NCI-H146 treated with DMSO at 0.1 percent for 48 hours (cell line): ENCODE data around the gene TRAF5.

ENCODE experiments used
- DNase-seq: peaks from one replicate; lab custom pipeline; 2025; ENCODE audit not compliant: unreplicated experiment; lab: John Stamatoyannopoulos, UW

TRAF5 gene

DNA sequence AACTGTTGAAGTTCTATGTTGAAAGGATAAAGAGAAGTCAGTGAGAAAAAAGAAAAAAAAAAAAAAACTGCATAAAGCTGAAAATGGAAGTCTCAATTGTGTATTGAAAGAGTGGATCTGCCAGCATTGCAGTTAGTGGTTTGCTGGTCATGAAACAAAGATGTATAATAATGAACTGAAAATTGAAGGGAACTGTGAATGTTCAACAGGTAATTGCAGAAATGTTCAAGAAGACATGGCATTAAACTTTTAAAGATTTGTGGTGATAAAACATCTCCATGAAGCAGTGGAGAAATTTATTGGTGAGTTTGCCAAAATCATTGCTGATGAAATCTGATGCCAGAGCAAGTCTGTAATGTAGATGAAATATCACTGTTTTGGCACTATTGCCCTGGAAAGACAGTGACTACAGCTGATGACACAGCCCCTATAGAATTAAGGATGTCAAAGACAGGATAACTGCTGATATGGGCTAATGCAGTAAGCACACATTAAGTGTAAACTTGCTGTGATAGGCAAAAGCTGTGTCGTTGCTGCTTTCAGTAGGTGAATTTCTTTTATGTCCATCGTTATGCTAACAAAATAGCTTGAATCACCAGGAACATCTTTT lies 94.3 kb downstream of the TRAF5 start:
- no peak for DNase-seq

- no peak for DNase-seq
Measured at GRCh38 chr1:211424018-211424417, 97.4 kb downstream of the TRAF5 start.
